ENCODE data around the gene CTLA4. TPM values are rescaled to one million over a fixed set of nuclear protein-coding genes. Genes with fewer than 3 reads are reported as not detected.
"Not testable (repeated sequence)": the region's sequence is repeated elsewhere in the genome, so short reads cannot be mapped to it uniquely, and the experiment has no call there.

Gene CTLA4
- total and polyA plus RNA-seq, 7 donors: 0.10 TPM; not detected in 6

DNA sequence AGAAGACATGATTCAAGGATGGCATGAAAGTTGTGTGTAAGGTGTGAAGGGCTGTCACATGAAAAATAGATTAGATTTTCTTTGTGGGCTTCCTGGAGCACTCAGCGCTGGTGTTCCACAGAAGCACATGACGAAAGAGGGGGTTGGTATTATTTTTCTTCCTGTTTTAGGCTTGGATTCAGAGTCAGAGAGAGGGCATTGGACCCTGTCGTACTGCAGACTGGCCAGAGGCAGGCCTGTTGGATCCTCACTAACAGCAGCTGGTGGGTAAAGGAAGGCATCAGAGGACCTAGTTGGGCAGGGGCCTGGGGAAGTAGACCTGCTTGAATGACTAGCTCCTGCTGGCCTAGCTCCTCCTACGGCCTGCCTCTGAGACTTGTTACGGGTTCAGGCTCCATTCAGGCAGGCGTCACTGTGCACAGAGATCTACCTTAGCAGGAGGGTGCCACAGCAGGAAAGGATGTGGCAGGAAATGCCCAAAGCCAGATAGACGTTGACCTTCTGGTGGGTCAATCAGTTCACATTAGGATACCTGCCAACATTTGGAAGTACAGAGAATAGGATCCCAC, 13.1 kb downstream of the CTLA4 start:
- H3K9me3 ChIP-seq: no peaks in the 10 kb centered on the region
- DNase-seq (no peak), ATAC-seq (no peak)
- peaks cover 3% of the 10 kb centered on the region for H3K4me1 ChIP-seq
- intact Hi-C loops (cut with DNase I): no loop called here
- no peaks in the 10 kb centered on the region for H3K27me3 ChIP-seq (ENCODE audit: insufficient read depth in 3 of 3, low read length in 2 of 3)
- WGBS, 3 donors: 87 to 90% (median 88%) methylated on average over 7 of the region's 7 CpGs
- TF ChIP-seq, protein P1, sequence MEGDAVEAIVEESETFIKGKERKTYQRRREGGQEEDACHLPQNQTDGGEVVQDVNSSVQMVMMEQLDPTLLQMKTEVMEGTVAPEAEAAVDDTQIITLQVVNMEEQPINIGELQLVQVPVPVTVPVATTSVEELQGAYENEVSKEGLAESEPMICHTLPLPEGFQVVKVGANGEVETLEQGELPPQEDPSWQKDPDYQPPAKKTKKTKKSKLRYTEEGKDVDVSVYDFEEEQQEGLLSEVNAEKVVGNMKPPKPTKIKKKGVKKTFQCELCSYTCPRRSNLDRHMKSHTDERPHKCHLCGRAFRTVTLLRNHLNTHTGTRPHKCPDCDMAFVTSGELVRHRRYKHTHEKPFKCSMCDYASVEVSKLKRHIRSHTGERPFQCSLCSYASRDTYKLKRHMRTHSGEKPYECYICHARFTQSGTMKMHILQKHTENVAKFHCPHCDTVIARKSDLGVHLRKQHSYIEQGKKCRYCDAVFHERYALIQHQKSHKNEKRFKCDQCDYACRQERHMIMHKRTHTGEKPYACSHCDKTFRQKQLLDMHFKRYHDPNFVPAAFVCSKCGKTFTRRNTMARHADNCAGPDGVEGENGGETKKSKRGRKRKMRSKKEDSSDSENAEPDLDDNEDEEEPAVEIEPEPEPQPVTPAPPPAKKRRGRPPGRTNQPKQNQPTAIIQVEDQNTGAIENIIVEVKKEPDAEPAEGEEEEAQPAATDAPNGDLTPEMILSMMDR (IDR thresholded peaks at IDR 0.05): no peak
- H3K27ac ChIP-seq: no peak overlapping the region
- H3K36me3 ChIP-seq (ENCODE audit: insufficient read depth in 1 of 2, low read depth in 1 of 2): no peaks in the 10 kb centered on the region
- no peak overlapping the region for H3K4me3 ChIP-seq

DNA sequence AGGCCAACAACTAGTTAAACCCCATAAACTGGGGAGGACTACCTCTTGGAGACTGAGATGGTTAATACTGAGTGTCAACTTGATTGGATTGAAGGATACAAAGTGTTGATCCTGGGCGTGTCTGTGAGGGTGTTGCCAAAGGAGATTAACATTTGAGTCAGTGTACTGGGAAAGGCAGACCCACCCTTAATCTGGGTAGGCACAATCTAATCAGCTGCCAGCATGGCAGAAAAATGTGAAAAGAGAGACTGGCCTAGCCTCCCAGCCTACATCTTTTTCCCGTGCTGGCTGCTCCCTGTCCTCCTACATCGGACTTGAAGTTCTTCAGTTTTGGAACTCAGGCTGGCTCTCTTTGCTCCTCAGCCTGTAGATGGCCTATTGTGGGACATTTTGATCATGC, 13.6 kb downstream of the CTLA4 start:
- intact Hi-C loops (cut with DNase I): not testable (repeated sequence)

DNA sequence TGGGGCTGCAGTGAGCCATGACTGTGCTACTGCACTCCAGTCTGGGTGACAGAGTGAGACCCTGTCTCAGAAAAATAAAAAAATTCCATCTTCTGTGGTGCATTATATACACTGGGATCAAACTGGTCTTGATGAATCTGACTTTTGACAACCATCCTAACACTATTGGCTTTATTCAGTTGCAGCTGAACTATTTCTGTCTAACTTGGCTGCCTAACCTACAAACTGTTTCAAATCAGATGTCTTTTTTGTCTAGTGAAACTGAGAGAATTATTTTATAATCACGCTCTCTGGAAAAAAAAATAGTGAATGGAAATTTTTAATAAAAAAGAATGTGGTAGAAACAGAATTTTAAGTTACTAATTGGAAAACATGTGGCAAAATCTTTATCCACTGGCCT, 15.0 kb downstream of the CTLA4 start:
- H3K9me3 ChIP-seq: no peaks in the 10 kb centered on the region
- no peak overlapping the region for H3K27ac ChIP-seq
- intact Hi-C loops (cut with DNase I): no loop called here
- no peak for ATAC-seq
- no peak overlapping the region for H3K4me3 ChIP-seq
- WGBS, 3 donors: 31 to 77% (median 42%) methylated on average over 1 of the region's 1 CpG
- H3K4me1 ChIP-seq: peaks cover 2% of the 10 kb centered on the region
- H3K36me3 ChIP-seq (ENCODE audit: insufficient read depth in 1 of 2, low read depth in 1 of 2): no peaks in the 10 kb centered on the region
- no peaks in the 10 kb centered on the region for H3K27me3 ChIP-seq (ENCODE audit: insufficient read depth in 3 of 3, low read length in 2 of 3)
- TF ChIP-seq, protein P1 (IDR thresholded peaks at IDR 0.05): no peak
- DNase-seq: no peak

More for the DNA sequence above, 13.6 kb downstream of the CTLA4 start:
- not testable (repeated sequence) for H3K36me3 ChIP-seq (ENCODE audit: insufficient read depth in 1 of 2, low read depth in 1 of 2); ATAC-seq; H3K27me3 ChIP-seq (ENCODE audit: insufficient read depth in 3 of 3, low read length in 2 of 3); H3K4me3 ChIP-seq; H3K27ac ChIP-seq; H3K4me1 ChIP-seq; H3K9me3 ChIP-seq; DNase-seq
- 74 to 83% (median 79%) methylated on average over 3 of the region's 3 CpGs for WGBS, 3 donors

DNA sequence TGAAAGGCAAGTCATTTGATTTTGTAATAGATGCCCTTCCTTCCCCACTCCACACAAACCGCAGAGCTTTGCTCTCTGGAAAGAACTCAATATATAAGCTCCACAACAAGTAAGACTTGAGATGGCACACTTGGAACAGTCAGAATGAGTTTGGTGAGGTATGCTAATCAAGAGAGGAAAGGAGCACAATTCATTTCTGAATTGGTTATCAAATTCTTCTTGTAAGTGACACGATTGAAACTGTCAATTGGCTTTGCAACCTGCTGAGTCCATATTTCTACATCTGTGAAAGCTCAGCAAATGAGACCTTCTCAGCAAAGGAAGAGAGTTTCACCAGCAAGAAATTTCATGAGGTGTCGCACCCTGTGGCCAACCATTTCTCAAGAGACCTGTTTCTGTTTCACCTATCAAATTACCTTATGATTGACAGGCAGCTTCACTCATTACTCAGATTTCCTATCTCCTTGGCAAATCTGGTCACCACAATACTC, 19.1 kb downstream of the CTLA4 start:
- WGBS, 3 donors: 49 to 78% (median 59%) methylated on average over 3 of the region's 3 CpGs
- Histone ChIP-seq H3K27ac (no peak overlapping the region), H3K4me3 (no peak overlapping the region), H3K36me3 (ENCODE audit: insufficient read depth in 1 of 2, low read depth in 1 of 2) (no peaks in the 10 kb centered on the region), H3K4me1 (no peaks in the 10 kb centered on the region), H3K27me3 (ENCODE audit: insufficient read depth in 3 of 3, low read length in 2 of 3) (no peaks in the 10 kb centered on the region), H3K9me3 (no peaks in the 10 kb centered on the region)
- intact Hi-C loops (cut with DNase I): no loop called here
- DNase-seq (no peak), ATAC-seq (peak in 2 of 4 donors; percentile 28 to 46)
- TF ChIP-seq, protein P1 (IDR thresholded peaks at IDR 0.05): no peak

DNA sequence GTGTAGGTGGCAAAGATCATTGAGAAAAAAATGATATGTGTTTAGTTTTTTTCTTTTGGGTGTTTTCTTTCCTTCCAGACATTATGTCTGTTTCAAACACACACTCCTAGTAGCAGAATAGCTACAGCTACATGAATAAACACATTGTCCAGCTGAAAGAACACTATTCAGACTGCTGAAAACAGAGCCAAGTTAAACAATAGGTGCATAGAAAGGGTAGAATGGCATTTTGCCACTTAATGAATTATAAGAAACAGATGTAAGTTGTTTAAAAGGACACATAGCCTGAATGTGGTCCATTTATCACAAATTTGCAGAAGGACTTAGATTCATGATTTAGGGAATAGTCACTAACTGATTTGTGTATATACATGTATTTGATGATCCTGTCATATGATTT, 20.1 kb downstream of the CTLA4 start:
- Histone ChIP-seq H3K27me3 (ENCODE audit: insufficient read depth in 3 of 3, low read length in 2 of 3) (no peaks in the 10 kb centered on the region), H3K36me3 (ENCODE audit: insufficient read depth in 1 of 2, low read depth in 1 of 2) (no peaks in the 10 kb centered on the region), H3K4me1 (no peaks in the 10 kb centered on the region), H3K4me3 (no peak overlapping the region), H3K27ac (no peak overlapping the region), H3K9me3 (no peaks in the 10 kb centered on the region)
- TF ChIP-seq, protein P1 (IDR thresholded peaks at IDR 0.05): no peak
- intact Hi-C loops (cut with DNase I): no loop called here
- ATAC-seq: no peak
- no peak for DNase-seq
